Gastrocnemius medialis (tissue), 4 donors: ENCODE results near the gene NUDT5.

Source experiments
- CTCF ChIP-seq, 5 experiments: fragments of 450-650 bp in 3 of 5; fragments of 200-600 bp in 2 of 5; sonication (generic) in 2 of 5; IDR thresholded peaks in 4 of 5; conservative IDR thresholded peaks in 1 of 5; 1 replicate in 4 of 5; 2 replicates in 1 of 5; pipeline ENCODE4 v1.5.1; 2016 to 2019; ENCODE audit warnings: antibody characterized with exemption in 5 of 5, mild to moderate bottlenecking in 3 of 5, moderate library complexity in 3 of 5
- POLR2A ChIP-seq, 2 donors: fragments of 450-650 bp; IDR thresholded peaks; one replicate each; pipeline ENCODE4 v1.6.1; 2017; ENCODE audit warnings: antibody characterized with exemption in 2 of 2, mild to moderate bottlenecking in 2 of 2, moderate library complexity in 2 of 2

GRCh38 chr10:12162927-12163326 lies 32.8 kb downstream of the NUDT5 start:
- TF ChIP-seq CTCF (IDR thresholded peaks at IDR 0.05 in 4 of 5, conservative IDR thresholded peaks at IDR 0.05 in 1 of 5) = no peak
- TF ChIP-seq POLR2A (IDR thresholded peaks at IDR 0.05) = no peak
